NCI-H82 treated with DMSO at 0.1 percent for 48 hours (cell line): ENCODE data around the gene RCAN1.
"Not testable (repeated sequence)": the region's sequence is repeated elsewhere in the genome, so short reads cannot be mapped to it uniquely, and the experiment has no call there.

Source experiments
- DNase-seq: peaks from one replicate; lab custom pipeline; 2025; ENCODE audit not compliant: unreplicated experiment; lab: John Stamatoyannopoulos, UW

The RCAN1 gene

DNA sequence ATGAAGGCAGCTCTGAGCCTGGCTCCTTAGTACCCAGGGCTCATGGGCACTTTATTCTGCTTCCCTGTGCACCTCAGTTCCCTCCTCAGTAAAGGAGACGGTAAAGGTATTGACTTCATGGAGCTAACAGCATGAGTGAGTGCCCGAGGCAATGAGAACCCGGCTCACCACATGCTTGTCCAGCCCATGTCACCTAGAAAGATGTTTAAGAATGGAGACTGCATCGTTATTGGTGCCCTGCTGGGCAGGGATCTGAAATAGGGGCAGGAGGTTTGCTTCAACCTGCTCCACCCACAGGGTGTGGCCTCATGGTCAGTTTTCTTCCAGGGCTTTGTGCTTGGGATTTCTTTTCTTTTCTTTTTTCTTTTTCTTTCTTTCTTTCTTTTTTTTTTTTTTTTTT is 95.9 kb downstream of the RCAN1 start:
- no peak for DNase-seq

DNA sequence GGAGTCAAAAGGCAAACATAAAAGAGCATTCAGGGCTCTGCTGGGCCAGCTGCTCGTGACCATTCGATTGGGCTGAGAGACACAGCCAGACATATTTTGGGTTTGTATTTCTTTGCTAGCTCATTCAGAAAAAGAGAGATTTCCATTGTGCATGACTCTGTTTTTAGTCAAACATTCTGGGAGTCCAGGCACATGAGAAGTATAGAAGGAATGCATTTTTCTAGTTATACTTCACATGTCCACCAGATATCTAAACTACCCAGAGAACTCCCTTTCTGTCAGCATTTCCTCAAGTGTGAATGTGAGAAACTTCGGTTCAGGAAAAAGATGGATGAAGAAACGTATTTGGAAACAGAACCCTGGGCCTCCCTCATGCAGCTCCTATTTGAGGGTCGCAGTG is 96.6 kb downstream of the RCAN1 start:
- no peak for DNase-seq

DNA sequence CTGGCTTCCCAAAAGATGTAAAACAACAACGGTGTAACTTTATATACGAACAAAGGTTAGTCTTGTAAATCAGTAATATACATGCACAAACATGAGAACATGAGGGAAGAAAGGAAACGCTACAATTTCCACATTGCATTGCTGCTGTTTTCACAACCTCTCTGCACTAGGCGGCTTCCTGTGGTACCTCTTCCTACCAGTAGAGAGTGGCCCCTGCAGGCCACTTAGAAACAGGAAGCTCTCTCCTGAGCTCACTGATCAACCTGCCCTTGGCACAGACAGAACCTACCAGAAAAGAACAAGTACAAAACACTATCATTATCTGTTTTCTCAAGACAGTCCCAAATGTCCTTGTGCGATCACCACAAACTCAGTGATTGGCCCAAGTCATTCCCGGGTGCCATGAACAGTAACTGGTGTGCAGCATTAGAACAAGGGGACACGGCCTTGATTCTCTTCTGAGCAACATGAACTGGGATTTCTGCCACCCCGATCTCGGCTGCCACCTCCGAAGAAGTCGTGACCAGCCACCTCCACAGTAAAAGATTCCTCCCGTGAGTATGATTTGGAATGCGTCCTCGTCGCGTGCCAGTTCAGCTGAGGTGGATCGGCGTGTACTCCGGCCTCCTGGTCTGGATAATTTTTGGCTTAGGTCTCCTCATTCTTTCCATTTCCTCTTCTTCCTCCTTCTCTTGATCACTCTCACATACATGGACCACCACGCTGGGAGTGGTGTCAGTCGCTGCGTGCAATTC is 97.2 kb downstream of the RCAN1 start:
- DNase-seq: no peak

DNA sequence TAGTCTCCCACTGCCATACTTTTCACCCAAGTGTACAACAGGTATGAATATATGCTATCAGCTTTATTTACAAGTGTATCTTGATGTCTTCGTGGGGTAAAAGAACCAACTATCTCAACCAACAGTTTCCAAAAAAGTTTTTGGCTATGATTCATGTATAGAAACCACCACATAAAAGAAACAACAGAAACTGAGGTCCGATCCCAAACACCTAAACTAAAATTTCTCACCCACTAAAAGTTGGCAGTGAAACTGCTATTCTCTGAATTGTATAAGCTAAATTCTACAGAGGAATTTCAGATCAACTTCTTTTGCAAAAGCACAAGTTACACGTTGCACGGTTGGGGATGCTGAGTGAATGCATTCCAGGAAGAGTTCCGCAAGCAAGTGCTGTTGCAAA is 97.9 kb downstream of the RCAN1 start:
- no peak for DNase-seq

DNA sequence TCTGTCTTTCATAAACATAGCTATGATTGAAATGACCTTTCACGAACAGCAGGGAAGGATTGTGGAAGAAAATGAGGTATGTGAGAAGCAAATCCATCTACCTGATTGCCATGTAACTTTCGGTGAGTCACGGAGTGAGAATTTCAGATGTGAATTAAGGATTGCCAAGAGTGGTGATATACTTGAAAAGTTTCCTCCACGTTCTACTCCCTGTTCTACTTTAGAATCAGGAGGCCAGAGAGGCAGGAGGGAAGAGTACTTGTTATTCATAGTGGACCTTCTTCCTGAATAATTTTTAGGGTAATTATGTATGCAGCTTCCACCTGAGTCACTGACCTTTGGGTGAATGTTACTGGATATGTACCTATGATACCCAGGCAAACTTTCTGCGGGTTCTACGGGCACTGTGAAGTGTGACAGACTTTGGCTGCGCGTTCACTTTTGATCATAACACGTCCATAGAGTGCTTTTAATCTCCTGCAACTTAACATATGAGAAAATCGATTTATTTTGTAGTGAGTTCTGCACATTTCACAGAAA is 100.3 kb downstream of the RCAN1 start:
- DNase-seq: no peak

DNA sequence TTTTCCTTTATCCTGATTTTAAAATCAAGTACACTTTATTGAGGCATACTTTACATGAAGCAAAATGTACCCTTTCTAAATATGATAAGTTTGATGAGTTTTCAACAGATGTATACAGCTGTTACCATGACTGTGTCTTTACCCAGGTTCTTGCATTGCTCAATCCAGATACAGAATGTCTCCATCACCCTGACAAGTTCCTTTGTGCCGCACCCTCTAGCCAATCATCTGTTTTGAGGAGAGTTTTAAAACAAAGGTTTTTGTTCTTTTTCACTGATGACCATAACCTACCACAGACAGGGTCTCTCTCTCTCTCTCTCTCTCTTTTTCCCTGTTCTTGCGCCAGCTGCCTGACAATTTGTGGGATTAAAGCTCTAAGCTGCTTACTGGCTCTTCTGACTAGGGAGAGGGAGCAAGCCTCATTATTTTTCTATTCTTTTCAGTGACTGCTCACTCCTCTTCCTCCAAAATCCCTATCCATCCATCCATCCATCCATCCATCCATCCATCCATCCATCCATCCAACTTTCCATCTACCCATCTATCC is 101.7 kb downstream of the RCAN1 start:
- DNase-seq: peak; percentile 65

DNA sequence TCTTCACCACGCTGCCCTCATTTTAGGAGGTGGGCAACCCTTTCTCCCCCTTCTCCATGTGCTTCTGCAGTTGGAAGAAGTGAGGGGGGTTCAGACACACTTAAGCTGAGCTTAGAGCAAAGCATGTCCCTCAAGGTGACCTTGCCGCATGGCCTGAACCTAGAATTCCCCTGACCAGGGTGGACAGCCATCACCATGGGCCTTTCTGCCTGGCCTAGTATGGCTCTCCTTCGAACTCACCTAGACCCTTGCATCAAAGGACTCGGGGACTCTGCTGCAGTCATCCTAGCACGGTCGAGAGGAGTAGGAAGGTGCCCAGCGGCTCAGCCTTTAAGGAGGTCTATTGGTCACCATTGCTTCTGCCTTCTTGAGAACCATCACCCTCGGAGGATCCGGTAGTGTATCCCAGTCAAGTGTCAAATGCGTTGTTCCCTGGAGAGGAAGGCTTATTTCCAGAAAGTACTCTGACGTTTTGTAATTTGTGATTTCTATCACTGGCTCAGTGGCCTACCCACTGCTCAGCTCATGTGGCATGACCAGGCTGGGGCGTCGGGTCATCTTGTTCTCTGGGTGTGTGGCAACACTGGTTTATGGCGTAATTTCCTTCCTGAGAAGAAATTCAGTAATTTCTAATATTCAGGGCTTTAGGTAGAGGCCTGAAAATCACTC is 103.0 kb downstream of the RCAN1 start, which contains the start of gene KCNE1:
Gene KCNE1, minus strand, starts transcription at position 424 of the 669 bp plus-strand sequence. CDS start 62,576 bp downstream, outside the sequence.
- no peak for DNase-seq

DNA sequence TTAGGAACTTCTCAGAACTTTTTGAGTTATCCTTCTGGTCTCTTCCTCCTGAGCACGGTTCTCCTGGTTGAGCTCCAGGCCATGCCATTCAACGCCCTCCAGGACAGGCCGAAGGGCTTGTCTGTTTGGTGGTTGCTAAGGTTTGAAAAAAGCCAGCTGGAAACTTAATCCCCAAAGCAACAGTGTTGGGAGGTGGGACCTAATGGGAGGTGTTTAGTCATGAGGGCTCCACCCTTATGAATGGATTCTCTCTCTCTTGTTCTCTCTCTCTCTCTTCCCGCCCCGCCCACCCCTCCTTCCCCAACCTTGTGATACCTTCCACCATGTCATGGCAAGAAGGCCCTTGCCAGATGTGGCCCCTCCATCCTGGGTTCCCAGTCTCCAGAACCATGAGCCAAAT is 103.7 kb downstream of the RCAN1 start:
- DNase-seq: no peak

DNA sequence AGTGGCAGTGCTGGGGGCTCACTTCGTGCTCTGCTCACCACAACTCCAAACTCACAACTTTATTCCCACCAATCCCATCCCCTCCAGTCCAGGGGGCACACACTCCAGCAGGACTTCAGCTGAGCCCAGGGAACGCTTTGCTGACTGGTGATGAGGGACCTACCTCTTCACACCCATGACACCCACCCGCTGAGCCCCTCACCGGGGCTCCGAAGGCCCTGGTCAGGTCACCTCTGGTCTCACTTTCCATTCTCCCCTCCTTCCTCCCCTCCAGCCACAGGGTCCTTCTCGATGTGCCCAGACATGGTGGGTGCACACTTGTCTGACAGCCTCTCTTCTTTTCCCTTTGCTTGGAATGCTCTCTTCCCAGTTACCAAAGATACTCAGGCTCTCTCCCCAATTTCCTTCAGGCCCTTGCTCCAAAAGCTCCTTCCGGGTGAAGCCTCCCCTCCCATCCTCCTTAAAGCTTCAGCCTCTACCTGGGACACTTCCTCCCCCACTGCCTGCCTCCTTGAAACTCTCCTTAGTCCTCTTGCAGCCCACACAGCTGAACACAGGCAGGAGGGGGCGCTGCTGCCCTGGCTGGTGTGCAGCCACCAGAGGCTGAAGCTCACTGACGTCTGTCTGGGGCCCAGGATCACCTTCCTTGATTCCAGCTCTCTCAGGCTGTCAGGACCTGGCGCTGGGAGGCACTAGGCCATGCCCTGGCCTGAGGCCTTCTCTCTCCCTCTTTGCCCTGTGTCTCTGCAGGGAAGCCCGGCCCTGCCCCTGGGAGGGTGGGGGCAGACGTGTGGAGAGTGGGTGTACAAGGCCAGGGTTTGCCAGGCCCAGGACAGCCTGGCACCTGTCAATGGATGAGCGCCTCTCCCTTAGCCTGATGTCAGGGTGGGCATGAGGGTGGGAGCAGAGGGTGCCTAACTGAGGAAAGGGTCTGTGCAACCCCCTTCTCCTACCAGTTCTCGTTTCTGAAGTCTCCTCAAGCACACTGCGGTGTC is 104.5 kb downstream of the RCAN1 start:
- no peak for DNase-seq

DNA sequence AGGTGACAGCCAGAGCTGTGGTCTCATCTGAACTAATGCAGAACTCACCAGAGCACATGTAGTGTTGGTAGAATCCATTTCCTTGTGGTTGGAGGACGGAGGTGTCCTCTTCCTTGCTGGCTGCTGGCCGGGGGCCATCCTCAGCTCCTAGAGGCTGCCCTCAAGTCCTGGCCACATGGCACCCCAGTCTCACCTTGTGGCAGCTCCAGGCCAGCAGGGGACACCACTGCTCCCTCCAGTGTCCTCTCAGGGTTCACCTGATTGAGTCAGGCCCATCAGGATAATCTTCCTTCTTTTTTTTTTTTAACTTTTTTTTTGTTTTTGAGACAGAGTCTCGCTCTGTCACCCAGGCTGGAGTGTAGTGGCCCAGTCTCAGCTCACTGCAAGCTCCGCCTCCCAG is 105.8 kb downstream of the RCAN1 start:
- no peak for DNase-seq

DNA sequence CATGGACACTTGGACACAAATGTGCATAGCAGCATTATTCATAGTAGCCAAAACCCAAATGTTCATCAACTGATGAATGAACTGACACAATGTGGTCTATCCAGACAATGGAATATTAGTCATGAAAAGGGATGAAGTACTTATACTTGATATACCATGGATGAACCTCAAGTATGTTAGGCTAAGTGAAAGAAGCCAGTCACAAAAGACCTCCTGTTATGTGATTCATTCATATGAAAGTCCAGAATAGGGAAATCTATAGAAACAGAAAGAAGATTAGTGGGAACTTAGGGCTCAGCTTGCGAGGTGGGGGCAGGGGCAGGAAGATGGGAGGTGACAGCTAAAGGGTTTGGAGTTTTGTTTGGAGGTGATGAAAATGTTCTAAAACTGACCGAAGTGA is 110.3 kb downstream of the RCAN1 start:
- no peak for DNase-seq

DNA sequence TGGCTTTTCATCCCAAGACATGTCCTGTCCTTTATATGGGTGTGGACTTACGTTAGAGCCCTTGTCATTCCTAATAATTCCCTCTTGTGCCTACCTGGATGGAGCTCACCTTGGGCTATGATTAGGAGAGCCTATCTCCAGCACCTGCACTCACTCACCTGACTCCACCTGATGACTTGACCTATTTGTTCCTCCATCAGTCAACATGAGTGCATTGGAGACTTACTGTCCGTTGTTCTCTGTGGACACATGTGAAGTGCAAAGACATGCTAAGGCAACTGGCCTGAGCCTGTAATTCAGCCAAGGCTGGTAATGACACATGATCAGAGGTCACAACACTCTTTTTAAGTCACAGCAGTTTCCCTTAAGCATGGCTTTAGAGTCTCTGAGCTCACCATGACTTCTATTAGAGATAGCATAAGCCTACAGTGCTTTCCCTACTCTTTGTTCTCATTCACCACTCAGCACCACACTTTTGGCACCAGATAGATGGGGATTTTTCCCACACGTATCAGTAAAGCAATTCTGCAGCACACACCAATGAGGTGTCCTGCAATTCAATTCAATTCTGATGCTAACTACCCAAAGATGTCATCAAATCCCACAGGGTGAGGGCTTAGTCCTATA is 112.3 kb downstream of the RCAN1 start:
- no peak for DNase-seq

DNA sequence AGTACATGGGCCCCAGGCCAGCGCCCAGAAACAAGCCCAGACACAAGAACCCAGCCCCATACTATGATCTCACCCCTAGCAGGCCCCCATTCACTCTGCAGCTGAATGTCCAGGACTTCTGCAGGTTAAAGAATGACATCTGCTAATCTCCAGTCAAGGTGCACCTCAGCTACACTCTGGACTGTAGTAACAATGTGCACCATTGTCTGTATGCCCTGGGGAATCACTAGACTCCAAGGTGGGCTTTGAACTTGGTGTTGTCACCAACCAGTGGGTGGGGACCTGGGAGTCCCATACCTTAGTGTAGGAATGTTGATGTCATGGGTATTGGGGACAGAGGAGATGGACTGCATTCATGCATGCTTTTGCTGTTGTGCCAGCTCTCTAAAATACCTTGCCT is 113.2 kb downstream of the RCAN1 start:
- no peak for DNase-seq

DNA sequence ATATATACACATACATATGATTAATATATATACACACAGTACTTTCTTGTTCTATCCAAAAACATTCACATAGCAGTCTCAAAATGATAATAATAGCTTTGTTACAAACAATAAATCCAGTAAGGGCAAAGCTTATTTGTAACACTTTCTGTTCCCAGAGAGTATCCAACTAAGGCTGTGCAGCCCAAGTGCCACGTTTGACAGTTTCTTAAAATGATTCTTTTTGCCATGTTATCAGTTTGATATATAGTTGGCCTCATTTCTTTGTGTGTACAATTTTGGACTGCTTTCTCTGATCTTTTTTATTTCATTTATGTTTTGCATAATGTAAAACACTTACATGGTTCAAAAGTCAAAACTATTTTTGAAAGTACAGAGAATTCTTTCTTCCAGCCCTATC is 114.7 kb downstream of the RCAN1 start:
- no peak for DNase-seq

DNA sequence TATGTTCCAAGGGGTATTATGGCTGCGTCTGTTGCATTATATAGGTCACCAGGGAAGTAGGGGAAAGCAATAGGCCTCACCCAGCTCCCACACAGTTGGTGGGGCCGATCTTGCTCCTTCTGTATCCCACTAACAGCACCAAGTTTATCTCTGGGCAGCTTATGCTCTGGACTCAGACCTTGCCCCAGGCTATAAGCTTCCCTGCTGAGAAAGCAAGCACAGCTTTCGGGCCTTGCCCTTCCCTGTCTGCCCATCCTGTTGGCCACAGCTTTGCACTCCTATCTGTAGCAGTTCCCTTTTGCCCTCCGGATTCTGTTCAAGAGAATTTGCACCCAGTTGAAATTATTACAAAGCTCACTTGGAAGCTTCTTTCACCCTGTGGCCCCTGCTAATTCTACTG is 115.8 kb downstream of the RCAN1 start:
- DNase-seq: no peak

DNA sequence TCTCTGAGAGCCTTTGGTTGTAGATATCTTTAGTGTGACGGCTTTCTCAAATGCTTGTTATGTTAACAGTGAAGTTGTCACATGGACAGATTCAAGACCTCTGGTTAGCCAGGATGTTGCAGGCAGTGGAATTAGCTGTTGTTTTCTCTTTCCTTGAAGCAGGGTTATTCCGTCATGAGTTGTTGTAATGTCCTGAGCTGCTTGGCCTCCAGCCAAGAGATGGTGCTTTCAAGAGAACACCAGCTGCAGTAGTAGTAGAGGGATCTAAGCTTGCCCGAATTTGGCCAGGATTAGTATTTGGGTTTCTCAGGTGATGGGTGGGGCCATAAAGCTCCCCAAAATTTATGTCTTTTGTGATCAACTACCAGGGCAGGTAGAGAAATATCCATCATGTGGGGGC is 116.3 kb downstream of the RCAN1 start:
- no peak for DNase-seq

DNA sequence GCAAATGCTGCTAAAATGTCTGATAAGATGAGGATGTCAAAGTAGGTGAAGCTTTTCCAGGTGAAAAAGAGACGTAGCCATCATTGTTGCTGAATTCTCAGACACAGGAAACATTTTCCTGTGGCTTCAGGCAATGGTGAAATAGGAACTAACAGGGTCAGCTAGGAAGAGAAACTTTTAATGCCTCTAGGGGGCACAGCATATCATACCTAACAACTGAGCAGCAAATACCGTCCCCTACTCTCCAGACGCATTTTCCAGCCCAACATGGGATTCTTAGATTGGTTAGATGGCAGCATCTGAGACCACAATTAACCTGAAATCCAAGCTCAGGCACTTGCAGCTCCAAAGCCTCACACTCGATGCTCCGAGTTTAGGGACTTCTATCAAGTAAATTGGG is 131.1 kb downstream of the RCAN1 start:
- DNase-seq: not testable (repeated sequence)

DNA sequence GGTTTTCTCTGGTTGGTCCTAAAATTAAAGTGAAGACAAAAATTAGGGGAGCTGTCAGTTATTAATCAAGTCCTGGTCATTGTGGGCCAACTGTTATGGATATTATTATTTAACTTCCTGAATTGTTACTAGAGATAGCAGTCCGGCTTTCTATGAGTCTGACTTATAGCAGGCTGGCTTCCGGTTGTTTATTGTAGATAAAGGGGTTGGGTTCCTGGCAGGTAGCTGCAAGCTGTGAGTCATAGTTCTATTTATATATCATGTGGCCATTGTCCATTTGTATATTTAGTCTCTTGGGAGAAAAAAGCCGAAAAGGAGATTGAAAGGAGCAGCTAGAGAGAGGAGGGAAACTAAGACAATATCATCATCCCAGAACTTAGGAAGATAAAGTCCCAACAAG is 131.5 kb downstream of the RCAN1 start:
- DNase-seq: not testable (repeated sequence)

DNA sequence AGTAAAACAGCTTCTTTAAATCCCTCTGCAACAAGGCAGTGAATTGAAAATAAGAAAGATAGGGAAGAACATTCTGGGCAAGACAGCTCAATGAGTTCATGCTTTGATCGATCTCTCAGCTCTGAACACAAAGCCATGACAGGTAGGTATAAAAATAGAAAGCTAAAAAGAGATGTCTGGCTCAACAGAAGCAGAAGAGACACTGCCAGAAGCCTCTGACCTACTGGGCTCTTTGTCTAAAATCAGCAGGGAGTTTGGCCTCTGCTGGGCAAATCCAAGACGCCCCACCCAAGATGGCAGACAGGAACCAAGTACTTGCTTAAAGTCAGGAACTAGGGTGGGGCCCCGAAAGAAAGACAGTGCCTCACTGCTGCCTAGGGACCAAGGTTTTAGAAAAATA is 147.6 kb downstream of the RCAN1 start:
- DNase-seq: not testable (repeated sequence)
